ENCODE results near the gene LANCL2.
"Not testable (repeated sequence)": the region's sequence is repeated elsewhere in the genome, so short reads cannot be mapped to it uniquely, and the experiment has no call there.

LANCL2 gene

DNA sequence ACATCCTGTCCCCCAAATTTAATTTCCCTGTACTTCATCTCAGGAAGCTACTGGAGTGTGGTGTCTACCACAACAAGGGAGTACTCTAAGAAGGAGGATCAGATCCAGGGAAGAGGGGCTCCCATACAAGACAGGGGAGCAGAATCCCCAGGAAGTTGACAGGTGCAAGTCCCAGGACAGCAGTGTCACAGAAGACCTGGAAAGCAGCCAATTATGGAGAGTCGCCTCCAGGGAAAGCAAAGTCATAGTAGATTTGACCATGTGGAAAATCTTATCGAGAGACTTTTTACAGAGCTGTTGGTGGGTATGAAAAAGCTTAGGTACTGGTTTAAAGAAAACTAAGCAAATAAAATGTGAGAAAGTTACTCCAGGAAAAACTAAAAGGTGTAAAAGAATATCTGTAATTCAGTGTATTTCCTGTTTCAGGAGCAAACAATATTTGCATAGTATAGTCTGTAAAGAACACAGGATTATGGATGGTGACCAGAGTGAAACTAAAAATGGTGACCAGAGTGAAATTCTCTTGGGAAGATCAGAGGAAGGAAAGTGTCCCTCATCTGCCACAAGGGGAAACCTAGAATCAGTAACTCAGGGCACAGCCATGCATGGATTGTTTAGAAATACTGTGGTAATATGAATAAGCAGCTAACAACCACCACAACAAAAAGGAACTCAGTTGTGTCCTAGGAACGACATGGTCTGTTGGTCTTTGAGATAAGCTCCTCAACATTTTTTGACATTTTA lies 44.5 kb downstream of the LANCL2 start:
- DNase-seq = no peak

- DNase-seq = no peak
Measured at GRCh38 chr7:55410667-55411239, 45.6 kb downstream of the LANCL2 start.

GRCh38 chr7:55411844-55412243 lies 46.7 kb downstream of the LANCL2 start:
- DNase-seq = no peak

DNA sequence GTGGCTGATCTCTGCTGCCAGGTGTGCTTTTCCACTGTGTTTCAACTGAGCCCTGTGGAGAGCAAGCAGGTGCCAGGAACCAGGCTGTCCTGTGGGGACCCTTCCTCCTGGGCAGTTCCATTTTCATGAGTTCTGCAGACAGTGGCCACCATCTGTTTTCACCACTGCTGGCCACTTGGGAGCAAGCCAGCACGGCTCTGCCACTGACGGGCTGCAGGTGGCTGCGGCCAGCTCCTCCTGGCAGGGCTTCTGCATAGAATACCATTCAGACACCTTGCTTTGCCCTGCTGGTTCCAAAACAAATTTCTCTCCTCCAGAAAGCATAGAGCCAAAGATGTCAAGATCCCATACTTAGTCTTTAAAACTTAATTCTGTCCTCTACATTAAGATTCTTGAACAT lies 48.3 kb downstream of the LANCL2 start:
- no peak for DNase-seq

DNA sequence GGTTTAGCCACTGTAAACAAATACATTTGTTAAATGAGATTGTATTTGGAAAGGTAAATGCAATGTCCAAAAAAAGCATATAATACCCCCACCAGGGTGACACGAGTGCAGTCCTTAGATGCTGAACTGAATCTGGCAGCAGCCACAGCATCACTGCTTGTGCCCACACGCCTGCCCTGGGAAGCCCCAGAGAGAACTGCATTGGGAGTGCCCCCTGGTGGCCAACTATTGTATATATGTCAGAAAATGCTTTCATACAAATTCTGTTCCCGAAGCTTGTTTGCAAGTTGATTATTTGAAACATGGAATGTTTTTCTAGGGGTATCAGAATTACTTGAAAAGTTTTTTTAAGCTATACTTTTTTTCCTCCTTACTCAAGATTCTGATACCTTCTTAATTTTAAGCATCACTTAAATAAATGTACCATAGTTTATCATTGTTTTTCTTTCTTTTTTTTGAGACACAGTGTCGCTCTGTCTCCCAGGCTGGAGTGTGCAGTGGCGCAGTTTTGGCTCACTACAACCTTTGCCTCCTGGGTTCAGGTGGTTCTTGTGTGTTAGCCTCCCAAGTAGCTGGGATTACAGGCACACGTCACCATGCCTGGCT lies 50.1 kb downstream of the LANCL2 start:
- DNase-seq = peak; percentile 38

DNA sequence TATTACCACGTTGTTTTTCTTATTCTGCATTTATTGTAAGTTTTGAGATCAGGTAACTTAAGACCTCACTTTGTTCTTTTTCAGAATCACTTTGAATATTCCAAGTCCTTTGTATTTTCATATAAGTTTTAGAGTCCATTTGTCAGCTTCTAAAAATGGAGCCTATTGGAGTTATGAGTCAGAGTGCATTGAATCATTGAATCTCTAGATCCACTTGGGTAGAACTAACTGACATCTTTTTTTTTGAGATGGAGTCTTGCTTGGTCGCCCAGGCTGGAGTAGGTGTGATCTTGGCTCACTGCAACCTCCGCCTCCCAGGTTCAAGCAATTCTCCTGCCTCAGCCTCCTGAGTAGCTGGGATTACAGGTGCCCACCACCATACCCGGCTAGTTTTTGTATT lies 52.3 kb downstream of the LANCL2 start:
- DNase-seq = not testable (repeated sequence)

GRCh38 chr7:55420530-55420929 lies 55.4 kb downstream of the LANCL2 start:
- DNase-seq = no peak

- DNase-seq = no peak
Measured at GRCh38 chr7:55423277-55423711, 58.2 kb downstream of the LANCL2 start.

DNA sequence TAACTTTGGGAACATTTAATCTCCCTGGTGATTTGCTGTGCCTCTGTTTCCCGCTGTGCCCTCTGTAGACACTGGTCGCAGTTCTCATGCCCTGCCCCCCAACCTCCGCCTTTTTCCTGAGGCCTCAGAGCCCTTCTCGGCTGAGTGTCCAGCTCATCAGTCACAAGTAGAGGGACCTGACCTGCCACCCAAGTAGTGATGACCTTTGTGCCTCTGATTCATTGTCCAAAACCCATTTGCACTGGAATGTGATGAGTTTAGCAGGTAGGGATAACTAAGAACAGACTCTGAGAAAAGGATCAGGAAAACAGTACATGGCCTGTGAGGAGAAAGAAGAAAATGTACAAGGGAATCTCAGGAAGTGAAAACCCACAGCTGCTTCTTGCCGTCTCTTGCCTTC lies 58.8 kb downstream of the LANCL2 start:
- DNase-seq = no peak

DNA sequence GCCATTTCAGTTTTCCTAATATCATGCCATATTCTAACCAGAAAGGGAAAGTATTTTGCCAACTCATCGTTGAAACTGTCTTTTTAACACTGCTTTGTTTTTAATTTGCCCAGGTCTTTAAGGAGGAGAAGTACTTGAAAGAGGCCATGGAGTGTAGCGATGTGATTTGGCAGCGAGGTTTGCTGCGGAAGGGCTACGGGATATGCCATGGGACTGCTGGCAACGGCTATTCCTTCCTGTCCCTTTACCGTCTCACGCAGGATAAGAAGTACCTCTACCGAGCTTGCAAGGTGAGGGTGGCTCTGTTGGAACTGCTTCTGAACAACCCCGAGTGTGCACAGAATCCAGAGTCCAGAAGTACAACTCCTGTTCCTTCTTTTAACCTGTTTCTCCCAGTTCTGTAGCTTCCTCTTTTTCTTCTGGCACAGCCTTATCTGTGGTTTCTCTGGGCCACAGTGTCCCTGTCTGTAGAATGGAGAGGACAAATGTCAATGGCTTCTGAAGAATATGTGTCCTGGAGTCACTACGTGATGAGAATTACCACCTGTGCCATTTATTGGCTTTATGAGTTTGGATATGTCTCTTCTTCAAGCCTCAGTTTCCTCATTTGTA lies 60.1 kb downstream of the LANCL2 start:
- DNase-seq = no peak

- no peak for DNase-seq
Measured at GRCh38 chr7:55426676-55427075, 61.5 kb downstream of the LANCL2 start.

GRCh38 chr7:55427342-55427741 lies 62.2 kb downstream of the LANCL2 start:
- no peak for DNase-seq

- DNase-seq = no peak
Measured at GRCh38 chr7:55427800-55428199, 62.7 kb downstream of the LANCL2 start.

- DNase-seq = no peak
Measured at GRCh38 chr7:55429835-55430499, 64.8 kb downstream of the LANCL2 start.

- DNase-seq = no peak
Measured at GRCh38 chr7:55431898-55432297, 66.8 kb downstream of the LANCL2 start.

DNA sequence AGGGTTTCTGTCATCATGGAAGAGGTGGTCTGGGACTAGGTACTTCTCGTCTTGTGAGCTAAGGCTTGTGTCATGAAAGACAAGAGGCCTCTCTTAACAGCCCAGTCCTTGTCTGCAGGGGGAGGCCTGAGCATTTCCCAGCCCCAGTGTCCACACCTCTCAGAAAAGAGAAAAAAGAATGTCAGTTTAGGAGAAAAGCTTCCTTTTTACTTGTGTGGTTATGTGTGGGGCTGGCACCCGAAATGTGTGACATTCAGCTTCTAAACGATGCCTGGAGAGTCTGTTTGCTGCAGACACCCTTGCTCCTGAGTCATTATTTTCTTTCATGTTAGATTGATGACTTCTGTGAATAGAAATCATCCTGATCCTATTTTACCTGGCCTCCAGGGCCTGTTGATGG lies 67.4 kb downstream of the LANCL2 start:
- no peak for DNase-seq

GRCh38 chr7:55432939-55433784 lies 68.0 kb downstream of the LANCL2 start:
- peak; percentile 36 for DNase-seq

GRCh38 chr7:55435466-55435865 lies 70.3 kb downstream of the LANCL2 start:
- DNase-seq = no peak

- no peak for DNase-seq
Measured at GRCh38 chr7:55436457-55436856, 71.3 kb downstream of the LANCL2 start.

GRCh38 chr7:55437375-55437774 lies 72.2 kb downstream of the LANCL2 start:
- no peak for DNase-seq

DNA sequence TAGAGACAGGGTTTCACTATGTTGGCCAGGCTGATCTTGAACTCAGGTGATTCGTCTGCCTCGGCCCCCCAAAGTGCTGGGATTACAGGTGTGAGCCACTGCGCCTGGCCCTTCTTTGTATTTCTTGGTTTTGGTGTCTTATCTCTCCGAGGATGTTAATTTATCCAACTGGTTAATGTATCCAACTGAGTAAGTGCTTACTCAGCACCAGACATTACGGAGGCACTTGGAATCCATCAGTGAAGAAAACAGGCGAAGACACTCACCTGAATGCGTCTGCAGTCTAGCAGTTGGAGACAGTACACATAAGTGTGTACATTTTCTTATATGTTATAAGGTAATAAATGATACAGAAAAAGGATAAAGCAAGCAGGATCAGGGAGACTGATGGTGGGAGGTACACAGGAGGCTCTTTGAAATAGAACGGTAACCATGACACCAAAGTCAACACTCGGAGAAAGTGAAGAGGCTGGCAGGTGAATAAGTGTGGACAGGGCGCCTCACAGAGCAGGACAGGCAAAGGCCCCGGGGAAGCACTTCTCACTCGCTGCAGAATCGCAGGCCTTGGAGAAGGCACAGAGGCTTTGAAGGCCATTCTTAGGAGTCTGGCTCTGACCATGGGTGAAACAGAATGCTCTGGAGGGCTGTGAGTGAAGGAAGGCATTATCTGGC lies 73.1 kb downstream of the LANCL2 start:
- peak; percentile 76 for DNase-seq

Data from DMS153 (cell line).